ENCODE measurements around the gene P2RY13.

The P2RY13 gene

GRCh38 chr3:151327571-151328198, 1.7 kb downstream of the P2RY13 start:
- Histone ChIP-seq H3K36me3 (replicated peaks; ENCODE audit: insufficient read depth, low read length) (no peaks in the 10 kb centered on the region), H3K9ac (ENCODE audit: low read length) (no peak overlapping the region), H3F3A (ENCODE audit: insufficient read depth, low read length) (no peaks in the 10 kb centered on the region), H3K27me3 (replicated peaks; ENCODE audit: insufficient read depth, low read length) (no peaks in the 10 kb centered on the region), H4K20me1 (ENCODE audit: insufficient read depth, low read length) (no peaks in the 10 kb centered on the region), H2AFZ (ENCODE audit: low read length) (no peak overlapping the region), H3K9me3 (replicated peaks; ENCODE audit: insufficient read depth, low read length) (no peaks in the 10 kb centered on the region), H3K4me1 (ENCODE audit: low read length) (no peaks in the 10 kb centered on the region), H3K27ac (ENCODE audit: low read length) (no peak overlapping the region), H3K4me3 (ENCODE audit: low read length) (no peak overlapping the region), H3K79me2 (ENCODE audit: low read length) (no peaks in the 10 kb centered on the region), H3K4me2 (ENCODE audit: low read depth, low read length) (no peak overlapping the region), H3K9me2 (replicated peaks; ENCODE audit: insufficient read depth, low read length) (no peaks in the 10 kb centered on the region)
- DNase-seq = no peak
- TF ChIP-seq CTCF (IDR thresholded peaks at IDR 0.05; ENCODE audit: low read length) (peak; percentile 56), EZH2phosphoT487 (IDR thresholded peaks at IDR 0.05; ENCODE audit: low read length) (no peak)

GRCh38 chr3:151322511-151322910, 6.8 kb downstream of the P2RY13 start:
- Histone ChIP-seq H3K9ac (ENCODE audit: low read length) (no peak overlapping the region), H3F3A (ENCODE audit: insufficient read depth, low read length) (no peaks in the 10 kb centered on the region), H4K20me1 (ENCODE audit: insufficient read depth, low read length) (no peaks in the 10 kb centered on the region), H3K27me3 (replicated peaks; ENCODE audit: insufficient read depth, low read length) (no peaks in the 10 kb centered on the region), H2AFZ (ENCODE audit: low read length) (no peak overlapping the region), H3K36me3 (replicated peaks; ENCODE audit: insufficient read depth, low read length) (no peaks in the 10 kb centered on the region), H3K79me2 (ENCODE audit: low read length) (no peaks in the 10 kb centered on the region), H3K9me2 (replicated peaks; ENCODE audit: insufficient read depth, low read length) (no peaks in the 10 kb centered on the region), H3K9me3 (replicated peaks; ENCODE audit: insufficient read depth, low read length) (no peaks in the 10 kb centered on the region), H3K4me2 (ENCODE audit: low read depth, low read length) (no peak overlapping the region), H3K27ac (ENCODE audit: low read length) (no peak overlapping the region), H3K4me3 (ENCODE audit: low read length) (no peak overlapping the region), H3K4me1 (ENCODE audit: low read length) (no peaks in the 10 kb centered on the region)
- TF ChIP-seq EZH2 (optimal IDR thresholded peaks at IDR 0.05; ENCODE audit: low read depth, low read length) = no peak
- no peak for TF ChIP-seq CTCF (IDR thresholded peaks at IDR 0.05; ENCODE audit: low read length)
- no peak for DNase-seq

GRCh38 chr3:151321526-151321925, 7.8 kb downstream of the P2RY13 start:
- H3K9me2 ChIP-seq (replicated peaks; ENCODE audit: insufficient read depth, low read length) = no peaks in the 10 kb centered on the region
- DNase-seq = no peak
- no peak overlapping the region for H3K4me3 ChIP-seq (ENCODE audit: low read length)
- TF ChIP-seq EZH2phosphoT487 (IDR thresholded peaks at IDR 0.05; ENCODE audit: low read length) = no peak
- TF ChIP-seq EZH2 (optimal IDR thresholded peaks at IDR 0.05; ENCODE audit: low read depth, low read length) = no peak
- no peak for TF ChIP-seq CTCF (IDR thresholded peaks at IDR 0.05; ENCODE audit: low read length)
- H3K9ac ChIP-seq (ENCODE audit: low read length) = no peak overlapping the region
- no peak overlapping the region for H2AFZ ChIP-seq (ENCODE audit: low read length)
- no peaks in the 10 kb centered on the region for H3K79me2 ChIP-seq (ENCODE audit: low read length)
- H3K36me3 ChIP-seq (replicated peaks; ENCODE audit: insufficient read depth, low read length) = no peaks in the 10 kb centered on the region
- no peak overlapping the region for H3K4me2 ChIP-seq (ENCODE audit: low read depth, low read length)
- H3K27ac ChIP-seq (ENCODE audit: low read length) = no peak overlapping the region
- no peaks in the 10 kb centered on the region for H3K27me3 ChIP-seq (replicated peaks; ENCODE audit: insufficient read depth, low read length)
- no peaks in the 10 kb centered on the region for H3K9me3 ChIP-seq (replicated peaks; ENCODE audit: insufficient read depth, low read length)
- H3K4me1 ChIP-seq (ENCODE audit: low read length) = no peaks in the 10 kb centered on the region
- no peaks in the 10 kb centered on the region for H3F3A ChIP-seq (ENCODE audit: insufficient read depth, low read length)
- H4K20me1 ChIP-seq (ENCODE audit: insufficient read depth, low read length) = no peaks in the 10 kb centered on the region
